B cell (primary cell): ENCODE results near the gene ICAM1. TPM values are rescaled to one million over a fixed set of nuclear protein-coding genes. Genes with fewer than 3 reads are reported as not detected.
A peak's percentile ranks its signal among the peaks of the same experiment; 100 is the strongest.

Source experiments
- ATAC-seq: fragments of 200-7000 bp; cut with Tn5 transposase; one replicate; pipeline ENCODE4 v1.10.0; 2021; ENCODE audit warnings: low read depth, mild to moderate bottlenecking, moderate number of reproducible peaks, moderate library complexity
- CTCF ChIA-PET: fragments of 350-600 bp; sonication (Branson Sonifier 250); formaldehyde crosslinking; loops from one replicate; lab custom pipeline; 2021; ENCODE audit warnings: antibody characterized with exemption, inconsistent platforms; lab: Charles Lee
- POLR2A ChIA-PET: fragments of 350-600 bp; sonication (Branson Sonifier 250); formaldehyde crosslinking; loops from one replicate; lab custom pipeline; 2021; ENCODE audit warnings: antibody characterized with exemption; lab: Charles Lee
- DNase-seq: peaks from one replicate; pipeline ENCODE4 v3.0.0; 2013
- H2AFZ ChIP-seq: 2 replicates; pipeline ENCODE4 v1.6.1; 2012; ENCODE audit warnings: mild to moderate bottlenecking, low read depth, low read length; ENCODE audit not compliant: insufficient read depth, poor library complexity, severe bottlenecking
- H3K27ac ChIP-seq, 2 donors: 1 replicate in 1 of 2; 2 replicates in 1 of 2; pipeline ENCODE4 v1.5.1; 2012 to 2013; ENCODE audit warnings: low read length in 2 of 2, mild to moderate bottlenecking in 2 of 2, moderate library complexity in 1 of 2
- H3K27me3 ChIP-seq, 4 experiments: fragments of 200-600 bp in 1 of 4; sonication (generic) in 1 of 4; replicated peaks in 1 of 4; 1 replicate in 2 of 4; 2 replicates in 2 of 4; pipeline versions ENCODE4 v1.6.1 to v1.7.0; 2013 to 2016; ENCODE audit warnings: low read length in 3 of 4, mild to moderate bottlenecking in 2 of 4, mixed read lengths in 1 of 4, moderate library complexity in 1 of 4; ENCODE audit not compliant: insufficient read depth in 4 of 4, control insufficient read depth in 3 of 4; ENCODE audit errors: control extremely low read depth in 1 of 4
- H3K36me3 ChIP-seq, 2 experiments: replicated peaks in 1 of 2; 1 replicate in 1 of 2; 2 replicates in 1 of 2; pipeline versions ENCODE4 v1.6.1 to v1.7.1; 2013; ENCODE audit warnings: low read length in 1 of 2; ENCODE audit not compliant: insufficient read depth in 2 of 2, control insufficient read depth in 1 of 2; ENCODE audit errors: control extremely low read depth in 1 of 2, extremely low read depth in 1 of 2
- H3K4me1 ChIP-seq, 2 donors: fragments of 200-600 bp in 1 of 2; sonication (generic) in 1 of 2; 1 replicate in 1 of 2; 2 replicates in 1 of 2; pipeline versions ENCODE4 v1.5.1 to v1.6.1; 2013 to 2017; ENCODE audit warnings: low read length in 2 of 2; ENCODE audit not compliant: control insufficient read depth in 2 of 2, insufficient read depth in 2 of 2
- H3K4me2 ChIP-seq: replicated peaks from 2 replicates; pipeline ENCODE3; 2012; ENCODE audit warnings: mild to moderate bottlenecking, low read depth, low read length; ENCODE audit not compliant: poor library complexity, severe bottlenecking
- H3K4me3 ChIP-seq, 5 experiments: fragments of 200-600 bp in 1 of 5; sonication (generic) in 1 of 5; 1 replicate in 3 of 5; 2 replicates in 2 of 5; pipeline versions ENCODE4 v1.5.1 to v1.7.0; 2011 to 2016; ENCODE audit warnings: low read length in 4 of 5, mild to moderate bottlenecking in 4 of 5, low read depth in 2 of 5, control low read depth in 1 of 5, moderate library complexity in 1 of 5; ENCODE audit not compliant: insufficient read depth in 1 of 5; ENCODE audit errors: control extremely low read depth in 1 of 5, extremely low read depth in 1 of 5
- H3K79me2 ChIP-seq: fragments of 200-600 bp; sonication (generic); one replicate; pipeline ENCODE4 v1.6.0; 2016; ENCODE audit warnings: low read length; ENCODE audit not compliant: control insufficient read depth, insufficient read depth
- H3K9ac ChIP-seq: fragments of 200-600 bp; sonication (generic); 2 replicates; pipeline ENCODE4 v1.6.1; 2017; ENCODE audit warnings: mild to moderate bottlenecking, low read length, moderate library complexity
- H3K9me3 ChIP-seq, 3 donors: one replicate each; pipeline versions ENCODE4 v1.6.1 to v1.7.1; 2013; ENCODE audit warnings: low read length in 2 of 3; ENCODE audit not compliant: control insufficient read depth in 2 of 3, insufficient read depth in 1 of 3; ENCODE audit errors: control extremely low read depth in 1 of 3
- H4K20me1 ChIP-seq: 2 replicates; pipeline ENCODE4 v1.6.0; 2012; ENCODE audit warnings: mild to moderate bottlenecking, low read length; ENCODE audit not compliant: insufficient read depth, control insufficient read depth, poor library complexity, severe bottlenecking
- H3K27ac Mint-ChIP-seq: one replicate; pipeline ENCODE4 v1.8.0; 2021; ENCODE audit warnings: mixed read lengths
- H3K27me3 Mint-ChIP-seq: one replicate; pipeline ENCODE4 v1.8.0; 2021; ENCODE audit warnings: mixed read lengths
- H3K4me1 Mint-ChIP-seq: one replicate; pipeline ENCODE4 v1.8.0; 2021; ENCODE audit warnings: mixed read lengths
- H3K4me3 Mint-ChIP-seq: one replicate; pipeline ENCODE4 v1.8.0; 2021; ENCODE audit warnings: mixed read lengths
- H3K9me3 Mint-ChIP-seq: one replicate; pipeline ENCODE4 v1.8.0; 2022; ENCODE audit warnings: mixed read lengths; ENCODE audit not compliant: insufficient read depth
- EZH2 ChIP-seq: IDR thresholded peaks from 2 replicates; pipeline ENCODE4 v1.6.1; 2012; ENCODE audit warnings: borderline replicate concordance, low read depth, mild to moderate bottlenecking, moderate library complexity, low read length; ENCODE audit not compliant: insufficient read depth, poor library complexity, severe bottlenecking
- WGBS: methylation state at CpG from one replicate; pipeline ENCODE4 v1.1.5; 2013; ENCODE audit warnings: missing lambda C conversion rate; ENCODE audit not compliant: insufficient coverage; 5-methylcytosine and 5-hydroxymethylcytosine counted together
- intact Hi-C: fragments of 100-400 bp; cut with micrococcal nuclease; formaldehyde crosslinking; loops from one replicate; pipeline ENCODE4 v1.10.0; 2022
- polyA plus RNA-seq: library from polyadenylated mRNA; depleted of rRNA; stranded (reverse); fragments of >200 nt; gene quantifications from 2 replicates; pipeline ENCODE4 v1.2.3, GENCODE V29; 2012
- total RNA-seq, 2 donors: library from RNA; stranded (reverse); fragments of 120-200 nt in 1 of 2; gene quantifications; 1 replicate in 1 of 2; 2 replicates in 1 of 2; pipeline versions ENCODE4 v1.2.3 to v1.2.4, GENCODE V29; 2013 to 2022
- TF ChIP-seq, protein P1 (sequence below): fragments of 200-600 bp; IDR thresholded peaks from one replicate; pipeline ENCODE4 v1.8.0; 2022; ENCODE audit warnings: antibody characterized with exemption, mild to moderate bottlenecking

ICAM1 gene
- total and polyA plus RNA-seq, 2 donors (not counting 1 experiment from before 2014, with no cell fraction given), result 7.3 to 11.9 TPM

DNA sequence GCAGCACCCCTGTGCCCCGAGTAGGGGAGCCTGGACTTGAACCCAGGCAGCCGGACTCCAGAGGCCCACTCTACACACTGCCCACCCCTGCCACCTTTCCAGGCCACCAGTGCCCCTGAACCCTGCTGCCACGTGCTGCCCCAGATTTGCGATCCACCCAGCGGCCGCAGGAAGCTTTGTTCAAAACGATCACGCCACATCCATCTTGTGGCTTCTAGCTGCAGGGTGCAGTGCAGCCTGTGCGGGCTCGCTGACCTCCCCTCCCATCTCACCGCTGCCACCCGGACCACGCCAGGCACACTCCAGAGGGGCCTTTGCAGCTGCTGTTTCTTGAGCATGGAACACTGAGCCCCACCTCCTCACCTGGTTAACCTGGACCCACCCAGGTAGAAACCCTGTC lies 58.6 kb downstream of the ICAM1 start:
- no peak for ATAC-seq
- H3K9me3 ChIP-seq, result peaks cover 0 to 9% (median 0%) of the 10 kb centered on the region in 3 donors
- WGBS, result 98% methylated on average over 13 of the region's 13 CpGs
- intact Hi-C loops, result no loop called here
- no peak overlapping the region for H3K4me3 Mint-ChIP-seq
- peak; percentile 4 for DNase-seq
- POLR2A ChIA-PET, result no interaction called here
- H3K27ac ChIP-seq, result no peak overlapping the region
- H3K4me3 ChIP-seq, result no peak overlapping the region
- peaks cover 75% of the 10 kb centered on the region for H4K20me1 ChIP-seq
- no peaks in the 10 kb centered on the region for H3K27me3 ChIP-seq
- no peaks in the 10 kb centered on the region for H3K27me3 Mint-ChIP-seq
- no peak overlapping the region for H3K4me2 ChIP-seq
- no peak overlapping the region for H2AFZ ChIP-seq
- H3K27ac Mint-ChIP-seq, result no peak overlapping the region
- peaks cover 68% of the 10 kb centered on the region for H3K79me2 ChIP-seq
- CTCF ChIA-PET, result interaction anchor here (1.2 to 1.3 kb wide), 2 partner anchors 61 to 104 kb away, joined by 3 read pairs; no protein-coding TSS in a partner anchor
- H3K4me1 Mint-ChIP-seq, result peaks cover 20% of the 10 kb centered on the region
- peaks cover 0 to 61% of the 10 kb centered on the region in 2 experiments for H3K36me3 ChIP-seq
- no peaks in the 10 kb centered on the region for H3K9me3 Mint-ChIP-seq
- TF ChIP-seq EZH2, result no peak
- TF ChIP-seq, protein P1, sequence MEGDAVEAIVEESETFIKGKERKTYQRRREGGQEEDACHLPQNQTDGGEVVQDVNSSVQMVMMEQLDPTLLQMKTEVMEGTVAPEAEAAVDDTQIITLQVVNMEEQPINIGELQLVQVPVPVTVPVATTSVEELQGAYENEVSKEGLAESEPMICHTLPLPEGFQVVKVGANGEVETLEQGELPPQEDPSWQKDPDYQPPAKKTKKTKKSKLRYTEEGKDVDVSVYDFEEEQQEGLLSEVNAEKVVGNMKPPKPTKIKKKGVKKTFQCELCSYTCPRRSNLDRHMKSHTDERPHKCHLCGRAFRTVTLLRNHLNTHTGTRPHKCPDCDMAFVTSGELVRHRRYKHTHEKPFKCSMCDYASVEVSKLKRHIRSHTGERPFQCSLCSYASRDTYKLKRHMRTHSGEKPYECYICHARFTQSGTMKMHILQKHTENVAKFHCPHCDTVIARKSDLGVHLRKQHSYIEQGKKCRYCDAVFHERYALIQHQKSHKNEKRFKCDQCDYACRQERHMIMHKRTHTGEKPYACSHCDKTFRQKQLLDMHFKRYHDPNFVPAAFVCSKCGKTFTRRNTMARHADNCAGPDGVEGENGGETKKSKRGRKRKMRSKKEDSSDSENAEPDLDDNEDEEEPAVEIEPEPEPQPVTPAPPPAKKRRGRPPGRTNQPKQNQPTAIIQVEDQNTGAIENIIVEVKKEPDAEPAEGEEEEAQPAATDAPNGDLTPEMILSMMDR, result no peak
- peaks cover 14 to 22% of the 10 kb centered on the region in 2 donors for H3K4me1 ChIP-seq
- H3K9ac ChIP-seq, result no peak overlapping the region

DNA sequence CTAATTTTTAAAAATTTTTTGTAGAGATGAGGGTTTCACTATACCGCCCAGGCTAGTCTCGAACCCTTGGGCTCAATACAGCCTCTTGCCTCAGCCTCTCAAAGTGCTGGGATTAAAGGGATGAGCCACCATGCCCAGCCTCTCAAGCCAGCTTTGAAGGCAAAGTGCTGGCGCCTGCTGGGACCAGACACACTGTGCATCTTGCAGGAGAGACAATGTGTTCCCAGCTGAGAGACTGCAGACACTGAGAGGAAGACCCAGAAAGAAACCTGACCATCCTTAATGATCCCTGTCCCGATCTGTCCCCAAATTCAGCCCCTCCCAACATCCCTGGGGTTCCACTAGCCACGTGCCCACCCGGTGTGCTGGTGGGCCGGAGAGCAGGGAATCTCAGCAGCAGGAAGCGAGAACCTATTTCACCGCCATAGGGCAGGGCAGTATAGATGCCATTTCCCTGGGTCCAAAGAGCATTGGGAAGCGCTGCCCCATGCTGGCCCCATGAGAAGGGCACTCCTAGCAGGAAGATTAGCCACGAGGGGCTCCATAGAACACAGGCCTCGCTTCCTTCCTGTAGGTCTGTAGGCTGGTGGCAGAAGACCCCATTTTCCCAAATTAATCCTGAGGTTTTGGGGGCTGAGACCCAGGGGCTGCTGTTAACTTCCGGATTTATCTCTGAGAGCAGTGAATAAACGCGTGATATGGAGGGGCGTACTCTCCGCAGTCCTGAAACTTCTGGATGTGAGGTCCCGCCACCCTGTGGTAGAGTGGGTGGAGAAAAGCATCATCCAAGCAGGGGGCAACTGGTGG lies 61.4 kb downstream of the ICAM1 start:
- H3K4me3 ChIP-seq, result peak overlapping the region; percentile 63 to 94 (median 83)
- H3K9ac ChIP-seq, result peak overlapping the region; percentile 88
- Mint-ChIP-seq H3K9me3 (no peaks in the 10 kb centered on the region), H3K27me3 (no peaks in the 10 kb centered on the region), H3K4me1 (peaks cover 20% of the 10 kb centered on the region), H3K27ac (peak overlapping the region; percentile 97), H3K4me3 (peak overlapping the region; percentile 97)
- H4K20me1 ChIP-seq, result peaks cover 73% of the 10 kb centered on the region
- ChIA-PET POLR2A (interaction anchor here (0.8 to 2.2 kb wide), 3 partner anchors 43 to 61 kb away, joined by 3 to 9 read pairs (median 9); partner anchors contain the start of genes ICAM1 and ICAM5), CTCF (interaction anchor here (0.9 to 4.3 kb wide), 2 partner anchors 12 to 62 kb away, joined by 3 to 14 read pairs; partner anchors contain the start of gene ICAM1)
- ATAC-seq, result no peak
- peaks cover 14 to 23% of the 10 kb centered on the region in 2 donors for H3K4me1 ChIP-seq
- intact Hi-C loops, result loop anchor here (5.0 kb wide), 1 partner anchor 320 kb away; the partner anchor contains the start of gene ILF3
- WGBS, result 66% methylated on average over 11 of the region's 18 CpGs
- H3K9me3 ChIP-seq, result peaks cover 0 to 15% (median 0%) of the 10 kb centered on the region in 3 donors
- DNase-seq, result no peak
- H3K79me2 ChIP-seq, result peaks cover 92% of the 10 kb centered on the region
- H3K4me2 ChIP-seq, result peak overlapping the region; percentile 86
- H3K27me3 ChIP-seq, result no peaks in the 10 kb centered on the region
- peaks cover 0 to 57% of the 10 kb centered on the region in 2 experiments for H3K36me3 ChIP-seq
- peak overlapping the region; percentile 95 for H2AFZ ChIP-seq
- H3K27ac ChIP-seq, result peak overlapping the region; percentile 90 to 91
- TF ChIP-seq EZH2, result no peak
- TF ChIP-seq, protein P1, result no peak
